ENCODE data around the gene CFAP91.
"Not testable (repeated sequence)": the region's sequence is repeated elsewhere in the genome, so short reads cannot be mapped to it uniquely, and the experiment has no call there.

Gene CFAP91

DNA sequence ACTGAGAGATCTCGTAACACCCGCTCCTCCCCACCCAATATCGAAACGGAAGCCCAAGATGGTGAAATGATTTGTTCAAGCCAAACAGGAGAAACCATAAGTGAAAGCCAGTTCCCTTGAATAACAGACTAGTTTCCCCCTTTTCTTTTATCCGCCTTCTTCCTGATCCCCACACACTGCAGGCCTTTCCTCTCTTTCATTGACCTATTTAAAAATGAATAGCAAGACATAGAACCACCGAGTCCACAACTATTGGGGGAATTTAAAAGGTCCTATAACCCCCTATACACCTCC is 25.2 kb upstream of the CFAP91 start:
- no peak for DNase-seq (ENCODE audit: low spot score)

DNA sequence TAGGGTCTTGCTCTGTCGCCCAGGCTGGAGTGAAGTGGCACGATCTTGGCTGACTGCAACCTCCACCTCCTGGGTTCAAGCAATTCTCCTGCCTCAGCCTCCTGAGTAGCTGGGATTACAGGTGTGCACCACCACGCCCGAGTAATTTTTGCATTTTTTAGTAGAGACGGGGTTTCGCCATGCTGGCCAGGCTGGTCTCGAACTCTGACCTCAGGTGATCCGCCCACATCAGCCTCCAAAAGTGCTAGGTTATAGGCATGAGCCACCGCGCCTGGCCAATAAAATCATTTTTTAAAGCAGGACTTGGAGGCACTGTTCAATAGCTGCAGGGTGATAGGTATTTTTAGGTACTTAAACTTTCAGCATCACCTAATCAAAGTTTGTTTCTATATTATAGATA is 24.6 kb upstream of the CFAP91 start:
- DNase-seq (ENCODE audit: low spot score) = not testable (repeated sequence)

DNA sequence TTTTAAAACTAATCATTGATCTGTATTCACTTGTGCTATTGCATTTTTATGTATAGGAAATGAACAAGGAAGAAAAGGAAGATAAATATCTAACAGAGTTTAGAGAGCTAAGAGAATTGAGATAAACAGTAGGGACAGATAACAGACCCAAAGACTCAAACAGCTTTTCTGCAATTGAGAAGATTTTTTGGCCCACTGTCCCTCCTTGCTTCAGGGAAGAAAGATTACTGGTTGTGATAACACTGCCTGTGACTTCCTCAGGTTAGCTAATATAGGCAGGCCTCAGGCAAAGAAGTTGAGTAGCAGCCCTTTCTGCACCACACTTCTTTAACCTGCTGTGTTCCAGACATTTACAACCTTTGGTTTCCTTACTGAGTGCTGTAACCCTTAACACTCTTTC is 22.9 kb upstream of the CFAP91 start:
- DNase-seq (ENCODE audit: low spot score) = no peak

DNA sequence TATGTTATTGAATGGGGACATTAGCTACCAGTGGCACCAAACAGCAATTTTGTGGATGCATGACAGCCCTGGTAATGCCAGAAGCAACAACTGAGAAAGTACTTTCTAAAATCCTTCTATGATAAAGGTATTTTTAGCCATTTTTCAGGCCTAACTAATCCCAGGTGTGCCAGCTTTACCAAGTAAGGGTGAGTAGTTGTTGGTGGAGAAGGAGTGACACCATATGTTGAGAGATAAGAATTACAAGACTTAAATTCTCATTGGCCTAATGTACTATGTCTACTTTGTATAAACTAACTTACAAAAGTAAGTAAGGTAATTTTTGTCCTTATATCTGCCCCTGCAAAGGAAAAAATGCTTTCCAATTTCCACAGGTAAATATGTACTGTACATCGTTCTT is 21.5 kb upstream of the CFAP91 start:
- DNase-seq (ENCODE audit: low spot score) = no peak

DNA sequence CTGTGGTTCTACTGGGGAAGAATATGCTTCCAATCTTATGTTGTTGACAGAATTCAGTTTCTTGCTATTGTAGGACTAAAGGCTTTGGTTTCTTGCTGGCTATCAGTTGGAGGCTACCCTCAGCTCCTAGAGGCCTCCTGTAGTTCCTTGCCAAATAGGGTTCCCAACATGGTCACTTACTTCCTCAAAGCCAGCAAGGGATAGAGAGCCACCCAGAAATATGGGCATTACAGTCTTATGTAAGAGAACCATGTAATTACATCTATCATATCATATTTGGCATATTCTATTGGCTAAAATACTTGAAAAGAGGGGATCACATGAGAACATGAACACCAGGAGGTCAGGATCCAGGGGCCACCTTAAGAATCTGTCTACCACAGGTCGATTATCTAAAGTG is 19.4 kb upstream of the CFAP91 start:
- DNase-seq (ENCODE audit: low spot score) = no peak

DNA sequence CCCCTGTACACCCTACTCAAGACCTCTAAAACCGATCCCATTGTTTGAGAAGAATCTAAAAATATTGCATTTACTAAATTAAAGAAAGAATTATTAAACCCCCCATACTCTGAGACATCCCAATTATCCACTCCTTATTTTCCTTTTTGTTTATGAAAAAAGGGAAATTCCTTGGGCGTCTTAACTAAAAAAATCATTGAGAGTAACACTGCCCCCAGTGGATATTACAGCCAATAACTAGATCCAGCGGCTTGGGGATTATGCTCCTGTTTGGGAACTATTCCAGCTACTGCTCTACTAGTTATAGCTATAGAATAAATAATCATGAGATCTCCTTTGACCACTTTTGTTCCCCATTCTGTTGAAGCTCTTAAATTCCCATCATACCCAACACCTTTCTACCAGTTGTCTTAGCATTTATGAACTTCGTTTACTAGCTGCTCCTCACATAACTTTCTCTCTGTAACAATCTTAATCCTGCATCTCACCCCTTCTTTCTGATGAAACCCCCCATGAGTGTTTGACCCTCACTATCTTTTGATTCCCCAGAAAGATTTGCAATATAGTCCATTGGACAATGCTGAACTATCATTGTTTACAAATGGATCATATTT is 12.7 kb upstream of the CFAP91 start:
- DNase-seq (ENCODE audit: low spot score) = no peak

DNA sequence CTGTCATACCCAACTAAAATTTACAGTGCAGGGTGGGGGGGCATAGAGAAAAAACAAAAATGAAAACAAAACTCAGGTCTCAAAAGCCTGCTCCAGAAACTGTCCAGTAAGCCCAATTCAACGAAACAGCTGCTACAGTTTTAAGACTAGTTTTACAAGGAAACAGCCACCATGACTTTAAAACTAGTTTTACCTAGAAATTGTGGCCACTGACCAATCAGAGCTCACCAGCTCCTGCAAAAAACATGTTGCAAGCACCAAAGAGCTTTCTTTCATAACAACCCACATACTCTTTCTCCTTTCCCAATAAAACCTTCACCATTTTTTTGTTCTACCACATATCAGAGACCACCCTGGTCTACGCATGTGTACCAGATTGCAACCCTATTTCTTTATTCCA is 7.3 kb upstream of the CFAP91 start:
- no peak for DNase-seq (ENCODE audit: low spot score)

DNA sequence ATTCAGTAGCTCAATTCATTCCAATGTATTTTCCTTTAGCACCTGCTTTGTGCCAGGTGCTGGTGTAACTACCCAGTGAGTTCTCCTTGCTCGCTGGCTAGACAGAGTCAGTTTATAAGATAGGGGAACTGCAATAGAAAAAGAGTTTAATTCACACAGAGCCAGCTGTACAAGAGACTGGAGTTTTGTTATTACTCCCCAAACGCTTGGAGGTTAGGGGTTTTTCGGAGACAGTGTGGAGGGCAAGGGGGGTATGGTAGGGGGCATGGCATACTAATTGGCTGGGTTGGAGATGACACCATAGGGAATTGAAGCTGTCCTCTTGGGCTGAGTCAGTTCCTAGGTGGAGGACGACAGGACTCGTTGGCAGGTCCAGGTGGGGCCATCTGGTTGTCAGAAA is 5.4 kb upstream of the CFAP91 start:
- no peak for DNase-seq (ENCODE audit: low spot score)

DNA sequence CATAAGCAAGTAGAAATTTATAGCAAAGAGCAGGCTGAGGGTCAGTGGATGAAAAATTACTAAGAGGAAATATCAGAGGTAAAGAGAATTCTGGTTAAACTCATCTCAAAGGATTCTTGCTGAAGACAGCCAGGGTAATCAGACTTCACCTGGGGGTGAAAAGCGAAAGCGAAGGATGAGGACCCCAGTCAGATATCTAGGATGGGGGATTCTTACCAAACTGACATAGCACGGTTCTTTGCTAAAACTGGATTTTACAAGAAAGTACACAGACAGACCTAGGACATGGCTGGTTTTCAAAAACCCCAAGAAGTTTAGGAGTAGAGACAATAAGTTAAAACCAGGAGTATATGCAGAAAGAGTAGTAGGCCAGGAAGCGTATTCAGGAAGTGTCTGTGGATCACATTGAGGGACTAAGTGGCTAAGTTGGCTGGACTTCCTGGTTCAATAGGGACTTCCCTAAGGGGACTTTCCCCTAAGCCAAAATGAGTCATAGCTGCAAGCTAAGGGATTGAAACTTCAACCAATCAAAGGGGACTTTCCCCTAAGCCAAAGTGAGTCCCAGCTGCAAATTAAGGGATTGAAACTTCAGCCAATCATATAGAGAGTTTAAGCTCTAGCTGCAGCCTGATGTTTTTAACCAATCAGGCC is 2.4 kb upstream of the CFAP91 start:
- no peak for DNase-seq (ENCODE audit: low spot score)

DNA sequence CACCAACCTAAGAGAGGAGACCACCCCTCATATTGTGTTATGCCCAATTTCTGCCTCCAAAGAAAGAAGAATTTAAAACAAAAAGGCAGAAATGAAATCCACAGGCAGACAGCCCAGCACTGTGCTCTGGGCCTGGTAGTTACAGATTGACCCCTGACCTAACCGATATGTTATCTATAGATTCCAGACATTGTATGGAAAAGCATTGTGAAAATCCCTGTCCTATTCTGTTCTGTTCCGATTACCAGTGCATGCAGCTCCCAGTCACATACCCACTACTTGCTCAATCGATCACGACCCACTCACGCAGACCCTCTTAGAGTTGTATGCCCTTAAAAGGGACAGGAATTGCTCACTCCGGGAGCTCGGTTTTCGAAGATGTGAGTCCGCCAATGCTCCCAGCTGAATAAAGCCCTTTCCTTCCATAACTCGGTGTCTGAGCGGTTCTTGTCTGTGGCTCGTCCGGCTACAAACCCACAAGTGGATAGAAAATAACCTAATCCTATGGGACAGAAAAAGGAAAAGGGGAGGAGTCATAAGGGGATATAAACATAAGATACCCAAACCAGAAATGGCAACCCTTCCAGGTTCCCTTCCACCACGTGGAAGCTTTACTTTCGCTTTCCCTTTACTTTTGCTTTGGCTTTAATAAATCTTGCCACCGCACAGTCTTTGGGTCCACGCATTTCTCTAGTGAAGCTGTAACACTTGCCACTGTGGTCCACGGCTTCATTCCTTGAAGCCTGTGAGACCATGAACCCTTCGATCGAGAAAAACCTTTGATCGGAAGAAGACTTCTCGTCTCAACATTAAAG is 1.7 kb upstream of the CFAP91 start:
- DNase-seq (ENCODE audit: low spot score) = no peak

DNA sequence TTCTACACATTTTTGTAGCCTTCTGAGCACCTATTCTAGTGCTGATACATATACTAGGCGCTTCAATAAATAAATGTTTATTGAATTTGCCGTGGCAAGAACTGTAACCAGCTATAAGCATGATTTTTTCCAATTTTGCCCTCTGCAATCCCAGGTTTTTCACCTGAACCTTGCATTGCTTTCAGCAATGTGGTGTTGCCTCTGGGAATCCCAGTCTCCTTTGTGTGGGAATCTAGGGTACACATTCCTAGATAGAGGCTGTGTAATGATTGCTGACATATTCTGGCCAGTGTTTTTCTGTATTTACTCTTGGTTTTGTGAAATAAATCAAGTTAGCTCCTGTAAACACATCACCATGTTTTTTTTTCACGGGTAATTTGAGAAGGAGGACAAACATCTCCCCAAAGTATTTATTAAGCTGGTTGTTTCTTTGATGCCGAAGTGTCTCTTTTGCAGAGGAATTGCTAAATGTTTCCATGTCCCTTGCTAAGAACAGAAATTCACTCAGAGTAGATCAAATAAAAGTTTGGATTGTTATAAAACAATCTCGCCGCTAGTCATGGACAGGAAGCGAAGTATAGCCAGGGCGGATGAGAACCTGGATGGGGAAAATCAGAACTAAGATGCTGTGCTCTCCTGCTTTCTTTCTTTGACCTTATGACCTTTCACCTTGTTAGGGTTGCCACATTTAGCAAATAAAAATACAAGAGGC is 1.2 kb downstream of the CFAP91 start:
- DNase-seq (ENCODE audit: low spot score) = no peak

DNA sequence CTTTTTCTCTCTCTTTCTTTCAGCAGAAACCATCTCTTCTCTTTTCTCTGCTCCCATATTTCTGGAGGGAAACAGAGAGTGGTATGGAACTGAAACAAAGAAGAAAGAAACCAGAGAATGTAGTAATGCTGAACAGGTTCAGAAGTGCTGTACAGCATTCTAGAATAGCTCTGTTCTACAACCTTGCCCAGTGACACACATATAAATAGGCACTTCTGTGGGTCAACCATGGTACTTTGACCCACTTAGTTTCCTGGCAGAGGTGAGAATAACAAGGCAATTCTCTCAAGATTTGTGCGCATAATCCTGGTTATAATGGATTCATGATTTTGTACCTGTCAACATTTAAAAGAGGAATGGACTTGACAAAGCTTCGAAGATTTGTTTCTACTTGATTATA is 12.3 kb downstream of the CFAP91 start:
- no peak for DNase-seq (ENCODE audit: low spot score)

DNA sequence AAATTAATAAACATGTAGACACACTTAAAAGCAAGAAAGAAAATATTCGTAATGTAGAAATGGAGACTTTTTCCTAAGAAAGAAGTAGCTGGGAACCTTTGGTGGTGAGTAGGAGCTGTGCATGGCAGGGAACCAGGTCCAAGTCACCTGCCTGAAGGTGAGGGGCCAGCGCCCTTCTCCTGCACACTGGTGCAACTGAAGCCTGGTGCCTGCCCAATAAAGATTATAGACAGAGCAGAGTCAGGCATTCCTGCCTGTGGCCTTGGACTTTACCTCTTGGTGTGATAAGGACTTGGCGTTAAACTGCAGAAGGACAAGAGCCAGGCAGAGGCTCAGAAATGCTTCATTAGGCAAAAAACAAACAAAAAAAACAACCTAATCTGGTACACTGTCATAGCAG is 14.2 kb downstream of the CFAP91 start:
- DNase-seq (ENCODE audit: low spot score) = no peak

DNA sequence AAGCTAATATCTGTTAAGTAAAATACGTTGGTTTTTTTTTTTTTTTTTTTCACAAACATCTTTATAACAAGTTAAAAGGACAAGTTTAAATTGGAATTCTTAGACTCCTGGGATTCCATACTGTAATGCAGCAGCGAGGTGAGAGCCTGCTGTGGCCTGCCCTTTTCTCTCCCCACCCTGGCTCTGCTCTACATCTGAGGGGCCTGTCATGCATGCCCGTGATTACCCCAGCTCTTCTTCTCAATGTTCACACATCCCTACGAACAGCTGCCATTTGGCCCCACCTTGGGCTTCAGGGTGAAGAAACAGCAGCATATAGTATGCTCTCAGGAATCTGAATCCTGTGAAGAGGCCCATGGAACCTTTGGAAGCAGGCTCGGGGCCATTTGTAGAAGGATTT is 14.7 kb downstream of the CFAP91 start:
- no peak for DNase-seq (ENCODE audit: low spot score)

DNA sequence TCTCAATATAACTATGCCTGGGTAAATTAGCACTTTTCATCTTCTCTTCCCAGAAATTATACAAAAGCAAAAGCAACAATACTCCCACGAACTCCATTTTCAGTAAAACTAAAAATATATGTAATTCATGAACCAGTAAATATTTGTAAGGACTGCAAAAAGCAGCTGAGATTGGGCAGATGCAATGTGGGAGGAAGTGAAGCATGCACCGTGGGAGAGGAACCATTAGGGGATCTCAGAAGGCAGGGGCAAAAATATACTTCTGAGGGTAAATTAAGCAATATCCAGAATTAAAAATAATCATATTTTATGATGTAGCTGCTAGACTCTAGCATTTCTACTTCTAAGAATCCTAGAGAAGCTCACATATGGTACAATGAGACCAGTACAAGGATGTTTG is 20.2 kb downstream of the CFAP91 start:
- DNase-seq (ENCODE audit: low spot score) = no peak

DNA sequence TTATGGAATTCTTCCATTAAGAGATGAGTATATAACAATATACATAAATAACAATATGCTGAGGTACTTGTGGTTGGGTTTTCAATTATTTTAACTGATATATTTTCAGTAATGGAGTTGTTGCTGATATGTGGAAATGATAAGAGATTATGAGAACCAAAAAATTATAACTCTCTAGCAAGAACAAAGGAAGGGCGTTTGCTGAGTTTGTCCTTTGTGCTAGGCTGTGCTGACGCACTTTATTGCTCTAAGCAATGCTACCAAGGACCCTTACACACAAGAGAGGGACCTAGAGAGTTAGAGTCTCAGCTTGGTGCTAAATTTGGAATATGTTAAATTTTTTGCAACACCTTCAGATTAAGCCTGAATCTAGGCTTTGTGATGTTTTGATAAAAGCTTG is 24.1 kb downstream of the CFAP91 start:
- no peak for DNase-seq (ENCODE audit: low spot score)

DNA sequence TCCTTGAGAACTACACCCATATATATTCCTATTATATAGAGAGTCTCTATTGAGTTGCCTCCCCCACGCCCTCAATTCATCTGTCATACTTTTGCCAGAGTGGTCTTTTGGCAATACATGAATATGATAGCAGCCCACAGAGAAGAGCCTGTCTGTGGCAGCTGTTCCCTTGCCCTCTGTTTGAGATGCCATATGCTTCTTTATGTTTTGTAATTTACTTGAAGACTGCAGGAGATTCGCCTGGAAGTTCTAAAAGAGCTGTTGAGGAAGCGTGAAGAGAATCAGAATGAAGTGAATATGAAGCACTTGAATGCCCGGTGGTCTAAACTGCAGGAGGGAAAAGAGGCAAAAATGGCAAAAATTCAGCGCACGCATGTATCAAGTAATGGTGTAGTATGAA is 27.2 kb downstream of the CFAP91 start:
- DNase-seq (ENCODE audit: low spot score) = no peak

DNA sequence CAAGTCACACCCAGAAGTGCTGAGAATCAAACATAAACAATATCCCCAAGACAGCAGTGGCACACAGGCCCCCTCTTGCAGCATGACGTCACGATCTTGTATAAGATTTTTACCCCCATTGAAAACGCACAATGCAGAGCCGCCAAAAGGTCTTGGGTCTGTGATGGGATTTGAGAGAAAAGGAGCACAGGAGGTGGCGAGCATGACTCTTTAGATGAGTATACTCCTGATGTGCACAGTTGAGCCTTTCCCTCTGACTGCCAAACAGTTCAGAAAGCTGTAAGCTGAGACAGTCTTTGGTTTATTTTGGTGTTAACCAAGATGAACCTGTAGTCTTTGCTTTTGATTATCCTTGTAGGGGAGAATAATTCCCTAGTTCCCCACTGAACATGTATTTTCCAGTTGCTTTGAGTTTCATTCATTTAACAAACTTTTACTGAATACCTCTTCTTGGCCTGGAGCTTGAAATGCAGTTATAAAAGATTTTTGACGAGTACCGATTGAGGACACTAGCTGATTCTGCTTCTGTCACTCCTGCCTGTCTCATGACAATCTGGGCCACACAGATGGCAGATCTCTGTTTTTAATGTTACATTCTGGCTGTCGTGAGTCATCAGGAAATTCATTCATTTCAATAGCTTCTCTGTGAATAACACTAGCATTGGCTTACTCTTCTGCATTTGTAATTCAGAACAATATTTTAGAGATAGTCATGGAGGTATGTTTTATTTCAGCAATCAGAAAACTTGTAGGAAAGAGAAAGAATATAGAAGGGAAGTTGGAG is 28.9 kb downstream of the CFAP91 start:
- no peak for DNase-seq (ENCODE audit: low spot score)

DNA sequence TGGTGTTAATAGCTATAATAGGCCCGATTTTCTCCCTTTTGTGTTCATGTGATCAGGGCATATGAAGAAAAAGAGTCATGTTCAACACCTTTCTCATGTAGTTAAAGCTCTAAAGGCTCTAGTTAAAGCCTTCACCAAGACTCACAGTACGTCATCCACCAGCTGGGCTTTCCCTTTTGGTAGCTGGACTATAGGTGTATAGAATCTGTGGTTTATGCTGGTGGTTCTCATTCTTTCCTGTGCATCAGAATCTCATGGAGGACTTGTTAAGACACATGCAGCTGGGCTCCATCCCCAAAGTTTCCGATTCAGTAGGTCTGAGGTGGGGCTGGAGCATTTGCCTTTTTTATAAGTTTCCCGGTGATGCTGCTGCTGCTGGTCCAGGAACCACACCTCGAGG is 31.0 kb downstream of the CFAP91 start:
- DNase-seq (ENCODE audit: low spot score) = no peak

DNA sequence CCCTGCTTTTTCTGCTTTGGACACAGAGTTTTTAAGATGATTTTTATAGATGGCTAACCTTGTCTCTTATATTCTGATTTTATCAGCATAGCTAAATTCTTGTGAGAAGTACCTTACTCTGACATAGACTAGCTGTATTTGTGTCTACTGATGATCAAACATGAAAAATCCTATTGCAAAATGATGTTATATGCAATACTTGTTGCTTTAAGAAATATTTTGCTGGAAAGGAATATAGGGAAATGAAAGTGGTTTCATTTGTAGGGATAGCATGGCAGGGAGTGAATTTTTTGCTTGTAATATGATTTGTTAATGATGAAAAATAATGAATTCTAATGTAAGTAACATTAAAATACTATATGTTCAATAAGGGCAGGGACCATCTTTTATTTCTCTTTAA is 35.9 kb downstream of the CFAP91 start:
- no peak for DNase-seq (ENCODE audit: low spot score)

DNA sequence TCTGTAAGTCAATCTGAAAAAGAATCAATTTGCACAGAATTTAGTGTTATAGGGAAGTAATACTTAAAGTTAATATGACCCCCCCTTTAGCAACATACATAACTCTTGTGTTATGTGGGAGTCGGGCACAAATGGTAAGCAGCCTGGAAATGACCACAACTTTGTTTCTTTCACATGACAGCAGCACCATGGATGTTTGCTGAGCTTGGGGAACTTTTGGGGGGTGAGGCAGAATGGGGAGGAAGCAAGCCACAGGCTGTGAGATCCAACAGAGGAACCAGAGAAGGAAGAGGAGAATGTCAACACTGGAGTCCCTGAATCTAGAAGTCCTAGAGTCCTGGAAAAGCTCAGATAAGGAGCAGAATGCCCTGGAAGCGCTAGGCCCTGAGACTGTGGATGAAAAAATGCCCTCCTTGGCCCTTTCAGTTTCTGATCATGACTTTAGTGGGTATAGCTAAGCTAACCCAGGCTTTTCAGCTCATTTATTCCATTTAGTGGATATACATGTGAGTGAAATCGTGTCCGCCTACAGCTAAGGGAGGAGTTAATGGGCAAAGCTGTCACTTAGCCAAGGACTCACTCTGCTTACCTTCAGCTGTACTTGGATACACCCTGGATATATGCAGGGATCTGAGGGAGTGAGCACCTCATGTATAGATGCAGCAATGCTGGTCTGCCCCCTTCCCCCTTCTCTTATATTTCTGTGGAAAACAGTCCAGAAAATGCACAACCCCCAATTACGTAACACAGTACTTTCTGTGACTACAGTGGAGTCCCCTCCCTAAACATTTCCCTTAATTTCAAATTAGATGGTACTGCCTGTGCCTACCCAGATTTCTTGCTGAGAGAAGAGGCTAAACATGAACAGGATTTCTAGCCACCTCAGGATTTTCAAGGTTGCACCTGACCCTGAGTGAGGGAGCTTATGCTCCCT is 39.1 kb downstream of the CFAP91 start:
- no peak for DNase-seq (ENCODE audit: low spot score)
